SK-N-MC (cell line): Measurements from ENCODE around the gene TRIM52.

Source experiments
- EZH2 ChIP-seq: fragments of 200-600 bp; sonication (generic); IDR thresholded peaks from one replicate; pipeline ENCODE4 v1.6.1; 2017; ENCODE audit warnings: antibody characterized with exemption
- FOXP2 ChIP-seq: optimal IDR thresholded peaks from 2 replicates; pipeline ENCODE3; 2011; ENCODE audit warnings: mild to moderate bottlenecking, moderate library complexity; ENCODE audit not compliant: insufficient read depth; ENCODE audit errors: extremely low read length, control extremely low read depth
- POLR2AphosphoS5 ChIP-seq: IDR thresholded peaks from 2 replicates; pipeline ENCODE4 v1.6.1; 2012; ENCODE audit warnings: mild to moderate bottlenecking, low read depth, low read length, borderline replicate concordance

DNA sequence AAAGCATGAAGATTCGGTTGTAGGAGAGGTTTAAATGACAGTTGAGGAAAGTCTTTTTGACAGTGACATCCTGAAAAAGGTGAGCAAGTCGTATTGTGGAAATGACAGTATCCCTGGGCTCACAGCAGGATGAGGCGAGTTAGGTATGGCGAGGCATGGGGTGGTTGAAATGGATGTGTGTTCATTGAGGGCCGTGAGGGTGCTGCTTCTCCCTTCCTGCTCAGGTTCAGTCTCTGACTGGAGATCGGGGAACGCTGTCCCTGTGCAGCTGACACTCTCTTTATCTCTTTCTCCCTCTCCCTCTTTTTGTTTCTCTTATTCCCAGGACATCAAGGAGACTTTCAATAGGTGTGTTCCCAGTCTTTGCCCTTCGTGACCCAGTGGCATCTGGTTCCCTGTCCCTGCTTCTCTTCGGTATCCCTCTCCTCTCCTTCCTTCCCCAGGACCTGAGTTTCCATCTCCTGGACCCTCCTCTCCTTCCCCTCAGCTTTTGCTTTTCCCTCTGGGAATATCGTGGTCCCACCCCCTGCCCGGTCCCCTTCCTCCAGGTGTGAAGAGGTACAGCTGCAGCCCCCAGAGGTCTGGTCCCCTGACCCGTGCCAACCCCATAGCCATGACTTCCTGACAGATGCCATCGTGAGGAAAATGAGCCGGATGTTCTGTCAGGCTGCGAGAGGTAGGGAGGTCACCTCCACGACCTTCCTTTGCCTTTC lies 27.7 kb downstream of the TRIM52 start:
- TF ChIP-seq EZH2 (no peak), POLR2AphosphoS5 (no peak), FOXP2 (no peak)
